ENCODE results near the gene PITX2.

DNA sequence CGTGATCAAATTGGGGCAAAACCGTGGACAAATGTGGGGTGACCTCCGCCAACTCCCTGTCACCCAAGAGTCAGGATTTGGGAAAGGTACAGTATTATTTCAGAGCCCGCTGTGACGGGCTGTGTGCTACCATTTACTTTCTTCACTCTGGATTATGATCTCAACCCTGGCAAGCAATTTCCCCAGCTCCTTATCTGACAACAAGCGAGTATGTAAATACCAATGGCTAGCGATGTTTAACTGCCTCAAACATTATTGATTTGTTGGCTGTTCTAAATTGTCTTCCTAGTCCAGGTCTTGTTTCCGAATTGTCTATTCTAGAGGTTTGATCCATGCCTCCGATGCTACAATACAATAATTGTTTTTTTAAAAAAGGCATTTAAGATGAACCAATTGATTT lies 17.7 kb upstream of the PITX2 start:
- TF ChIP-seq, protein P1, sequence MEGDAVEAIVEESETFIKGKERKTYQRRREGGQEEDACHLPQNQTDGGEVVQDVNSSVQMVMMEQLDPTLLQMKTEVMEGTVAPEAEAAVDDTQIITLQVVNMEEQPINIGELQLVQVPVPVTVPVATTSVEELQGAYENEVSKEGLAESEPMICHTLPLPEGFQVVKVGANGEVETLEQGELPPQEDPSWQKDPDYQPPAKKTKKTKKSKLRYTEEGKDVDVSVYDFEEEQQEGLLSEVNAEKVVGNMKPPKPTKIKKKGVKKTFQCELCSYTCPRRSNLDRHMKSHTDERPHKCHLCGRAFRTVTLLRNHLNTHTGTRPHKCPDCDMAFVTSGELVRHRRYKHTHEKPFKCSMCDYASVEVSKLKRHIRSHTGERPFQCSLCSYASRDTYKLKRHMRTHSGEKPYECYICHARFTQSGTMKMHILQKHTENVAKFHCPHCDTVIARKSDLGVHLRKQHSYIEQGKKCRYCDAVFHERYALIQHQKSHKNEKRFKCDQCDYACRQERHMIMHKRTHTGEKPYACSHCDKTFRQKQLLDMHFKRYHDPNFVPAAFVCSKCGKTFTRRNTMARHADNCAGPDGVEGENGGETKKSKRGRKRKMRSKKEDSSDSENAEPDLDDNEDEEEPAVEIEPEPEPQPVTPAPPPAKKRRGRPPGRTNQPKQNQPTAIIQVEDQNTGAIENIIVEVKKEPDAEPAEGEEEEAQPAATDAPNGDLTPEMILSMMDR (IDR thresholded peaks at IDR 0.05; ENCODE audit: low read length) = no peak
- no peak for TF ChIP-seq EZH2 (optimal IDR thresholded peaks at IDR 0.05; ENCODE audit: low read depth, low read length)
- no peak for TF ChIP-seq EZH2phosphoT487 (IDR thresholded peaks at IDR 0.05; ENCODE audit: low read length)
